Duodenal mucosa (tissue), 2 donors: ENCODE measurements around the gene TUBB2B.
"Not testable (repeated sequence)": the region's sequence is repeated elsewhere in the genome, so short reads cannot be mapped to it uniquely, and the experiment has no call there.

Experiments
- H3K27ac ChIP-seq: one replicate; pipeline ENCODE4 v1.7.0; 2013; ENCODE audit warnings: low read depth, low read length
- H3K27me3 ChIP-seq, 2 donors: one replicate each; pipeline ENCODE4 v1.7.0; 2013; ENCODE audit warnings: low read length in 2 of 2, control low read depth in 1 of 2; ENCODE audit not compliant: insufficient read depth in 2 of 2, control insufficient read depth in 1 of 2
- H3K36me3 ChIP-seq, 2 donors: one replicate each; pipeline ENCODE4 v1.7.0; 2013; ENCODE audit warnings: low read length in 2 of 2, control low read depth in 1 of 2; ENCODE audit not compliant: insufficient read depth in 2 of 2, control insufficient read depth in 1 of 2
- H3K4me1 ChIP-seq, 2 donors: one replicate each; pipeline ENCODE4 v1.7.0; 2013; ENCODE audit warnings: low read length in 2 of 2, control low read depth in 1 of 2; ENCODE audit not compliant: insufficient read depth in 2 of 2, control insufficient read depth in 1 of 2
- H3K4me3 ChIP-seq, 2 donors: one replicate each; pipeline ENCODE4 v1.7.0; 2013; ENCODE audit warnings: low read length in 2 of 2, low read depth in 1 of 2
- H3K9ac ChIP-seq, 2 donors: one replicate each; pipeline ENCODE4 v1.7.0; 2013; ENCODE audit warnings: low read length in 2 of 2, low read depth in 1 of 2
- H3K9me3 ChIP-seq, 2 donors: one replicate each; pipeline ENCODE4 v1.7.0; 2013; ENCODE audit warnings: low read length in 2 of 2, control low read depth in 1 of 2; ENCODE audit not compliant: control insufficient read depth in 1 of 2

The TUBB2B gene

GRCh38 chr6:3190056-3190455 is 37.4 kb downstream of the TUBB2B start:
- Histone ChIP-seq H3K27ac (no peak overlapping the region), H3K27me3 (no peaks in the 10 kb centered on the region), H3K9ac (no peak overlapping the region), H3K4me1 (no peaks in the 10 kb centered on the region), H3K36me3 (no peaks in the 10 kb centered on the region), H3K4me3 (no peak overlapping the region), H3K9me3 (no peaks in the 10 kb centered on the region)

GRCh38 chr6:3189192-3189591 is 38.3 kb downstream of the TUBB2B start:
- H3K4me1 ChIP-seq, H3K4me3 ChIP-seq, H3K27ac ChIP-seq, H3K27me3 ChIP-seq, H3K9me3 ChIP-seq, H3K36me3 ChIP-seq, H3K9ac ChIP-seq: not testable (repeated sequence)

GRCh38 chr6:3188262-3188661 is 39.2 kb downstream of the TUBB2B start:
- Histone ChIP-seq H3K4me3 (no peak overlapping the region), H3K9me3 (no peaks in the 10 kb centered on the region), H3K9ac (no peak overlapping the region), H3K27me3 (no peaks in the 10 kb centered on the region), H3K4me1 (no peaks in the 10 kb centered on the region), H3K27ac (no peak overlapping the region), H3K36me3 (no peaks in the 10 kb centered on the region)

- Histone ChIP-seq H3K27me3 (no peaks in the 10 kb centered on the region), H3K36me3 (no peaks in the 10 kb centered on the region), H3K9ac (no peak overlapping the region), H3K4me3 (no peak overlapping the region), H3K9me3 (no peaks in the 10 kb centered on the region), H3K27ac (no peak overlapping the region), H3K4me1 (no peaks in the 10 kb centered on the region)
These were observed 40.5 kb downstream of the TUBB2B start for GRCh38 chr6:3186974-3187382.

GRCh38 chr6:3183066-3183465 is 44.4 kb downstream of the TUBB2B start:
- no peak overlapping the region for H3K27ac ChIP-seq
- no peaks in the 10 kb centered on the region for H3K9me3 ChIP-seq
- no peak overlapping the region for H3K4me3 ChIP-seq
- H3K27me3 ChIP-seq = no peaks in the 10 kb centered on the region
- H3K4me1 ChIP-seq = no peaks in the 10 kb centered on the region
- H3K36me3 ChIP-seq = no peaks in the 10 kb centered on the region
- H3K9ac ChIP-seq = no peak overlapping the region

GRCh38 chr6:3181105-3181504 is 46.3 kb downstream of the TUBB2B start:
- H3K9me3 ChIP-seq = no peaks in the 10 kb centered on the region
- H3K4me1 ChIP-seq = no peaks in the 10 kb centered on the region
- H3K27me3 ChIP-seq = no peaks in the 10 kb centered on the region
- H3K36me3 ChIP-seq = no peaks in the 10 kb centered on the region
- H3K4me3 ChIP-seq = no peak overlapping the region
- H3K9ac ChIP-seq = no peak overlapping the region
- H3K27ac ChIP-seq = no peak overlapping the region

GRCh38 chr6:3179945-3180344 is 47.5 kb downstream of the TUBB2B start:
- H3K27ac ChIP-seq, H3K9me3 ChIP-seq, H3K4me3 ChIP-seq, H3K36me3 ChIP-seq, H3K27me3 ChIP-seq, H3K4me1 ChIP-seq, H3K9ac ChIP-seq: not testable (repeated sequence)

GRCh38 chr6:3178666-3179065 is 48.8 kb downstream of the TUBB2B start:
- H3K27me3 ChIP-seq, H3K9ac ChIP-seq, H3K27ac ChIP-seq, H3K4me3 ChIP-seq, H3K9me3 ChIP-seq, H3K36me3 ChIP-seq, H3K4me1 ChIP-seq: not testable (repeated sequence)

- Histone ChIP-seq H3K27ac (no peak overlapping the region), H3K27me3 (no peaks in the 10 kb centered on the region), H3K4me3 (no peak overlapping the region), H3K9ac (no peak overlapping the region), H3K9me3 (no peaks in the 10 kb centered on the region), H3K36me3 (no peaks in the 10 kb centered on the region), H3K4me1 (no peaks in the 10 kb centered on the region)
These were observed 50.7 kb downstream of the TUBB2B start for GRCh38 chr6:3176562-3177355.

- Histone ChIP-seq H3K4me1 (no peaks in the 10 kb centered on the region), H3K36me3 (no peaks in the 10 kb centered on the region), H3K9me3 (no peaks in the 10 kb centered on the region), H3K27ac (no peak overlapping the region), H3K9ac (no peak overlapping the region), H3K4me3 (no peak overlapping the region), H3K27me3 (no peaks in the 10 kb centered on the region)
These were observed 51.6 kb downstream of the TUBB2B start for GRCh38 chr6:3175715-3176402.
